ENCODE results near the gene CKAP5. TPM values are rescaled to one million over a fixed set of nuclear protein-coding genes. Genes with fewer than 3 reads are reported as not detected.

Gene CKAP5
- total RNA-seq, 1 experiment from 2014 or later, result 171 TPM

- TF ChIP-seq, protein P1, sequence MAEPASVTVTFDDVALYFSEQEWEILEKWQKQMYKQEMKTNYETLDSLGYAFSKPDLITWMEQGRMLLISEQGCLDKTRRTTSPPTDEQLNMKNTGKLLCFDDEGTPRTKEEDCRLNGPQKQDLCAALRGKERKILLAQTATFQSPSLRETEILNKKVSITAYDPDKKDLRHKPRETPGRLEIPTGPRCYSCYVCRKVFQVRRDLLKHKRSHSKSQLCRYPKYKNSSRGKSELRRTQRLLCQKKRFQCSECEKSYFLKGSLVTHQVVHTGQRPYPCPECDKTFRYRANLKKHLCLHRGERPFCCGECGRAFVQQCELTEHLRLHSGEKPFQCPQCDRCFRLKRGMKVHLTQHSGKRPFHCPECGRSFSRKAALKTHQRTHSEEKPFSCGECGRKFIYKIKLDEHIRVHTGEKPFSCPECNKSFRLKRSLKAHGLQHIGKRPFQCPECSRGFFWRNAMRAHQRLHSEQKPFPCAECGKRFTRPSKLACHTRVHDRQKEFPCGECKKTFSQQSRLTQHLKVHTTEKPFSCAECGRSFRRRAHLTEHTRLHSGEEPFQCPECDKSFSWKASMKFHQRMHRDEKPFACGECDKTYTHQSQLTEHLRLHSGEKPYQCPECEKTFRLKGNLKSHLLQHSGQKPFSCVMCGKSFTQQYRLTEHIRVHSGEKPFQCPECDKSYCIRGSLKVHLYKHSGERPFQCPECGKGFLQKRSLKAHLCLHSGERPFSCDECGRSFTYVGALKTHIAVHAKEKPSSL (CRISPR knock-in tag; conservative IDR thresholded peaks at IDR 0.05), result no peak
These were observed 49.7 kb upstream of the CKAP5 start (continued) for GRCh38 chr11:46895821-46896220.

GRCh38 chr11:46894961-46895360 is 48.9 kb upstream of the CKAP5 start:
- peaks cover 9% of the 10 kb centered on the region; the same call in 1 of the 2 replicates for H3K4me1 Mint-ChIP-seq
- ATAC-seq, result no peak
- POLR2A ChIA-PET, result no interaction called here
- peaks cover 62% of the 10 kb centered on the region for H3K36me3 Mint-ChIP-seq
- H3K9me3 Mint-ChIP-seq, result peaks cover 6% of the 10 kb centered on the region
- CTCF ChIA-PET, result interaction anchor here (1.4 kb wide), 1 partner anchor 258 kb away, joined by 4 read pairs; no protein-coding TSS in a partner anchor
- TF ChIP-seq SMAD3 (CRISPR knock-in tag; IDR thresholded peaks at IDR 0.05; ENCODE audit: borderline replicate concordance), result no peak
- no peak for TF ChIP-seq USF2 (CRISPR knock-in tag; IDR thresholded peaks at IDR 0.05)
- no peak for TF ChIP-seq IRF1 (CRISPR knock-in tag; IDR thresholded peaks at IDR 0.05)
- TF ChIP-seq FOXJ3 (CRISPR knock-in tag; IDR thresholded peaks at IDR 0.05; ENCODE audit: borderline replicate concordance), result no peak
- TF ChIP-seq, protein P2, sequence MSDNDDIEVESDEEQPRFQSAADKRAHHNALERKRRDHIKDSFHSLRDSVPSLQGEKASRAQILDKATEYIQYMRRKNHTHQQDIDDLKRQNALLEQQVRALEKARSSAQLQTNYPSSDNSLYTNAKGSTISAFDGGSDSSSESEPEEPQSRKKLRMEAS (CRISPR knock-in tag; IDR thresholded peaks at IDR 0.05), result no peak
- no peak for TF ChIP-seq GTF2I (CRISPR knock-in tag; conservative IDR thresholded peaks at IDR 0.05)
- no peak for TF ChIP-seq HMGA2 (CRISPR knock-in tag; IDR thresholded peaks at IDR 0.05)
- TF ChIP-seq, protein P1 (CRISPR knock-in tag; conservative IDR thresholded peaks at IDR 0.05), result no peak
- TF ChIP-seq GRHL2 (CRISPR knock-in tag; IDR thresholded peaks at IDR 0.05; ENCODE audit: insufficient replicate concordance, severe bottlenecking), result no peak
- TF ChIP-seq JAZF1 (CRISPR knock-in tag; IDR thresholded peaks at IDR 0.05), result no peak
- no peak for TF ChIP-seq ZNF138 (CRISPR knock-in tag; conservative IDR thresholded peaks at IDR 0.05)
- no peak for TF ChIP-seq SOX15 (CRISPR knock-in tag; IDR thresholded peaks at IDR 0.05)
- TF ChIP-seq ELF4 (CRISPR knock-in tag; IDR thresholded peaks at IDR 0.05; ENCODE audit: low read depth), result no peak
- no peak for TF ChIP-seq ZNF232 (CRISPR knock-in tag; IDR thresholded peaks at IDR 0.05)
- no peak overlapping the region for H3K27ac Mint-ChIP-seq
- H3K27me3 Mint-ChIP-seq (ENCODE audit: low read depth), result no peaks in the 10 kb centered on the region
- no peak for DNase-seq (ENCODE audit: low spot score)
- no peak overlapping the region for H3K4me3 Mint-ChIP-seq

DNA sequence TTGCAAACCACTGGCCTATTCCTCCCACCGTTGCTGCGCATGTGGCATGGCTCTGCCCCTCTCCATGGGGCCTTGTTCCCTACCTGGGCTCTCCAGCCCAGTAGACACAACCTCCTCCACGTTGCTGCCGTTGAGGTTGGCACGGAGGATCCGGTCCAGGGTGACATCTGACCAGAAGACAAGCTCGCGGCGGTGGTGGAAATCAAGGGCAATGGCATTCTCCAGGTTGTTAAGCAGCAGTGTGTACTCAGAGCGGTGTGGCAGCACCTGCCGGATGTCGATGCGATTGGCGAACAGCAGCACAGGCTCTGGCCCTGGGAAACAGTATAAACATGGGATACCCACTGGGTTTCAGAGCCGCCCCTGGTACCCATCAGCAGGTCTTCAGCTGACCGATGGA is 48.4 kb upstream of the CKAP5 start:
- Mint-ChIP-seq H3K27me3 (ENCODE audit: low read depth) (no peaks in the 10 kb centered on the region), H3K4me3 (no peak overlapping the region), H3K36me3 (peaks cover 62% of the 10 kb centered on the region), H3K9me3 (peaks cover 6% of the 10 kb centered on the region), H3K27ac (no peak overlapping the region), H3K4me1 (peaks cover 9% of the 10 kb centered on the region; the same call in 1 of the 2 replicates)
- no peak for ATAC-seq
- CTCF ChIA-PET, result interaction anchor here (1.4 kb wide), 1 partner anchor 258 kb away, joined by 4 read pairs; no protein-coding TSS in a partner anchor
- DNase-seq (ENCODE audit: low spot score), result no peak
- TF ChIP-seq ZNF416 (CRISPR knock-in tag; IDR thresholded peaks at IDR 0.05) (no peak), IRF1 (CRISPR knock-in tag; IDR thresholded peaks at IDR 0.05) (no peak), JUN (CRISPR knock-in tag; IDR thresholded peaks at IDR 0.05) (no peak), RELA (CRISPR knock-in tag; IDR thresholded peaks at IDR 0.05; ENCODE audit: borderline replicate concordance) (no peak)
- TF ChIP-seq, protein P3, sequence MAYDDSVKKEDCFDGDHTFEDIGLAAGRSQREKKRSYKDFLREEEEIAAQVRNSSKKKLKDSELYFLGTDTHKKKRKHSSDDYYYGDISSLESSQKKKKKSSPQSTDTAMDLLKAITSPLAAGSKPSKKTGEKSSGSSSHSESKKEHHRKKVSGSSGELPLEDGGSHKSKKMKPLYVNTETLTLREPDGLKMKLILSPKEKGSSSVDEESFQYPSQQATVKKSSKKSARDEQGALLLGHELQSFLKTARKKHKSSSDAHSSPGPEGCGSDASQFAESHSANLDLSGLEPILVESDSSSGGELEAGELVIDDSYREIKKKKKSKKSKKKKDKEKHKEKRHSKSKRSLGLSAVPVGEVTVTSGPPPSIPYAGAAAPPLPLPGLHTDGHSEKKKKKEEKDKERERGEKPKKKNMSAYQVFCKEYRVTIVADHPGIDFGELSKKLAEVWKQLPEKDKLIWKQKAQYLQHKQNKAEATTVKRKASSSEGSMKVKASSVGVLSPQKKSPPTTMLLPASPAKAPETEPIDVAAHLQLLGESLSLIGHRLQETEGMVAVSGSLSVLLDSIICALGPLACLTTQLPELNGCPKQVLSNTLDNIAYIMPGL (CRISPR knock-in tag; IDR thresholded peaks at IDR 0.05), result no peak
- POLR2A ChIA-PET, result no interaction called here
